Heart left ventricle (tissue), 13 donors: ENCODE data around the gene NMBR.
"Not testable (repeated sequence)": the region's sequence is repeated elsewhere in the genome, so short reads cannot be mapped to it uniquely, and the experiment has no call there.

ENCODE experiments used
- CTCF ChIP-seq, 12 donors: fragments of 200-600 bp; sonication (generic) in 4 of 12; IDR thresholded peaks; one replicate each; pipeline versions ENCODE4 v1.5.0 to v1.8.0; 2018 to 2022; ENCODE audit warnings: antibody characterized with exemption in 12 of 12, mild to moderate bottlenecking in 5 of 12
- POLR2A ChIP-seq, 2 donors: fragments of 450-650 bp; IDR thresholded peaks; one replicate each; pipeline ENCODE4 v1.6.1; 2017; ENCODE audit warnings: antibody characterized with exemption in 2 of 2, mild to moderate bottlenecking in 2 of 2, moderate library complexity in 2 of 2
- donor health status: ischemic (EF 13 %, LVEDD 7.1; RV severe dilation, severe dysfunction).
- donor health status: DM: no; HTN: yes; CAD: no.
- donor health status: DM: no; HTN: no; CAD: no.
- donor health status: ischemic (EF 25% LVEDD 6.9; RV normal size, moderate dysfunction).
- donor health status: ischemic (EF 25% LVEDD 5.7; RV mildly dilated, moderate dysfunction).
- donor health status: ischemic (EF 35%, LVEDD 5.7; RV mildly dilated, moderate dysfunction).
- donor health status: nonischemic (EF 11% LVEDD 7.7; RV severe dilation, severe dysfunction).
- donor health status: DM: yes; HTN: yes; CAD: no.
- donor health status: PGD.
- donor health status: ischemic (EF 29% LVEDD 5.4; RV normal size, mild dysfunction).
- donor health status: nonischemic (EF 23%, LVEDD 6.1; RV moderate dilation, normal function).

GRCh38 chr6:142110820-142111219 is 36.1 kb downstream of the NMBR start:
- TF ChIP-seq POLR2A, CTCF (IDR thresholded peaks at IDR 0.05): not testable (repeated sequence)
